Measurements from ENCODE around the gene CCSER1. TPM values are rescaled to one million over a fixed set of nuclear protein-coding genes. Genes with fewer than 3 reads are reported as not detected.

CCSER1 gene
- total and polyA plus RNA-seq, 4 donors, result 0.61 to 23.0 (median 3.8) TPM

DNA sequence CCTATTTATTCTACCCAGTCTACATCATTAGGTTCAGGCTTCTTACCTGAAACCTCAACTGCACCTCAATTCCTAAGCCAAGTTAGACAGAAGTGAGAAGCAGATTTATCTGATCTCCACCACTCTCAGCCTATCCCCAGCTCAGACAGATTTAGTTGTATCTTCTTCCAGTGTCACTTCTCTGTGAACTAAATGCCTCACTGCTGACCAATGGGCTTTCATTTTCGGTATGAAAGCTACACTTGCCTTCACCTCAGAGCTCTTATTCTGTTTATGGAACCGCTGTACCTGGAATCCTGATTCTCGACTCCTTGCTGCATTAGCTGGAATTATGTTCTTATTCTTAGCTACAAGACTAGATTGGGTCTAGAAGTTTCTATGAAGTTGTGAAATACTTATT, 833.2 kb downstream of the CCSER1 start:
- H3K4me1 ChIP-seq (ENCODE audit: control insufficient read depth in 5 of 5, insufficient read depth in 5 of 5, low read length in 5 of 5), result peaks cover 0 to 2% (median 0%) of the 10 kb centered on the region in 5 donors
- no peaks in the 10 kb centered on the region for H3K27me3 ChIP-seq (ENCODE audit: control insufficient read depth in 3 of 3, insufficient read depth in 3 of 3, low read length in 2 of 3)
- H3K4me3 ChIP-seq, result no peak overlapping the region
- no peak for TF ChIP-seq CTCF (IDR thresholded peaks at IDR 0.05; ENCODE audit: control extremely low read depth, extremely low read depth)
- ATAC-seq (ENCODE audit: insufficient read depth, low FRiP score) (no peak), DNase-seq (no peak)
- H3K9ac ChIP-seq (ENCODE audit: insufficient read depth in 1 of 2, low read length in 2 of 2), result no peak overlapping the region
- H3K27ac ChIP-seq (ENCODE audit: low read depth in 1 of 2, low read length in 1 of 2), result no peak overlapping the region
- no peaks in the 10 kb centered on the region for H3K36me3 ChIP-seq (ENCODE audit: control insufficient read depth in 4 of 4, insufficient read depth in 4 of 4, low read length in 4 of 4)
- H3K9me3 ChIP-seq (ENCODE audit: control insufficient read depth in 4 of 4, insufficient read depth in 3 of 4, low read length in 3 of 4), result no peaks in the 10 kb centered on the region
- WGBS, 2 donors, result 87 to 94% methylated on average over 3 of the region's 3 CpGs

- no peak for TF ChIP-seq CTCF (IDR thresholded peaks at IDR 0.05; ENCODE audit: control extremely low read depth, extremely low read depth)
- Histone ChIP-seq H3K27ac (ENCODE audit: low read depth in 1 of 2, low read length in 1 of 2) (no peak overlapping the region), H3K4me1 (ENCODE audit: control insufficient read depth in 5 of 5, insufficient read depth in 5 of 5, low read length in 5 of 5) (no peaks in the 10 kb centered on the region), H3K36me3 (ENCODE audit: control insufficient read depth in 4 of 4, insufficient read depth in 4 of 4, low read length in 4 of 4) (no peaks in the 10 kb centered on the region), H3K9me3 (ENCODE audit: control insufficient read depth in 4 of 4, insufficient read depth in 3 of 4, low read length in 3 of 4) (no peaks in the 10 kb centered on the region), H3K9ac (ENCODE audit: insufficient read depth in 1 of 2, low read length in 2 of 2) (no peak overlapping the region), H3K4me3 (no peak overlapping the region), H3K27me3 (ENCODE audit: control insufficient read depth in 3 of 3, insufficient read depth in 3 of 3, low read length in 2 of 3) (no peaks in the 10 kb centered on the region)
- no peak for DNase-seq
- 90% methylated on average over 1 of the region's 1 CpG for WGBS, 2 donors
- no peak for ATAC-seq (ENCODE audit: insufficient read depth, low FRiP score)
These were observed 833.6 kb downstream of the CCSER1 start for GRCh38 chr4:90960840-90961239.

DNA sequence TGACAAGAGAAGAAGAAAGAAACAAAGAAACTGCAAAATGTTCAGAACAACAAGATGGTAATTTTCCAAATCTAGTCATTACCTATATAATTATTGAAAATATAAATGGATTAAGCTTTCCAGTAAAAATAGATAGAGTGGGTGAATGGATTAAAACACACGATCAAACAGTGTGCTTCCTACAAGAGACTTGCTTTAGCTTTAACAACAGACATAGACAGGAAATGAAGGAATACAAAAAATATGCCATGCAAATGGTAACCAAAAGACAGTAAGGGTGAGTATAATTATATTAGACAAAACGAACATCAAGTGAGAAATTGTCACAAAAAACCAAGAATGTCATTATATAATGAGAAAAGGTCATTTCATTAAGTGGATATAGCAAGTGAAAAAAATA, 842.8 kb downstream of the CCSER1 start:
- 78 to 81% methylated on average over 2 of the region's 2 CpGs for WGBS, 2 donors
- DNase-seq (no peak), ATAC-seq (ENCODE audit: insufficient read depth, low FRiP score) (no peak)
- H3K36me3 ChIP-seq (ENCODE audit: control insufficient read depth in 4 of 4, insufficient read depth in 4 of 4, low read length in 4 of 4), result no peaks in the 10 kb centered on the region
- no peaks in the 10 kb centered on the region for H3K27me3 ChIP-seq (ENCODE audit: control insufficient read depth in 3 of 3, insufficient read depth in 3 of 3, low read length in 2 of 3)
- no peaks in the 10 kb centered on the region for H3K4me1 ChIP-seq (ENCODE audit: control insufficient read depth in 5 of 5, insufficient read depth in 5 of 5, low read length in 5 of 5)
- H3K9me3 ChIP-seq (ENCODE audit: control insufficient read depth in 4 of 4, insufficient read depth in 3 of 4, low read length in 3 of 4), result peaks cover 0 to 3% (median 0%) of the 10 kb centered on the region in 4 donors
- no peak overlapping the region for H3K4me3 ChIP-seq
- H3K27ac ChIP-seq (ENCODE audit: low read depth in 1 of 2, low read length in 1 of 2), result no peak overlapping the region
- H3K9ac ChIP-seq (ENCODE audit: insufficient read depth in 1 of 2, low read length in 2 of 2), result no peak overlapping the region
- TF ChIP-seq CTCF (IDR thresholded peaks at IDR 0.05; ENCODE audit: control extremely low read depth, extremely low read depth), result no peak

DNA sequence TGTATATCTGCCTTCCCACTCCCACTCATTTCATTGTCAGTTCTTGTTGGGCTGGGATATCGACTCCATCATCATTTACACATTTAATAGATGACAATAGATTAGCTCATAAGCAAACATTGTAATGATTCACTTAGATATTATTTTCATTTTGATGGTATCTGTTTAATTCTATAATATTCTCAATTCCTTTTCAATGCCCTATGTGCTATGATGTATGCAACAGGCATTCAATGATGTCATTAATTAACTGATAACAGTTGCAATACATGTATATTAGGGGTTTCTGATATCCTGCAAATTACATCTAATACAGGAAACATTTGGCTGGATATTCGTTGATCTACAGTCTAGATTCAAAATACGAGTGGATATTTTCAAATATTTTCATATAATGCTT, 850.5 kb downstream of the CCSER1 start:
- 85 to 87% methylated on average over 3 of the region's 3 CpGs for WGBS, 2 donors
- no peak for TF ChIP-seq CTCF (IDR thresholded peaks at IDR 0.05; ENCODE audit: control extremely low read depth, extremely low read depth)

More for the DNA sequence above, 850.5 kb downstream of the CCSER1 start:
- Histone ChIP-seq H3K4me3 (no peak overlapping the region), H3K9me3 (ENCODE audit: control insufficient read depth in 4 of 4, insufficient read depth in 3 of 4, low read length in 3 of 4) (no peaks in the 10 kb centered on the region), H3K36me3 (ENCODE audit: control insufficient read depth in 4 of 4, insufficient read depth in 4 of 4, low read length in 4 of 4) (no peaks in the 10 kb centered on the region), H3K4me1 (ENCODE audit: control insufficient read depth in 5 of 5, insufficient read depth in 5 of 5, low read length in 5 of 5) (no peaks in the 10 kb centered on the region), H3K9ac (ENCODE audit: insufficient read depth in 1 of 2, low read length in 2 of 2) (no peak overlapping the region), H3K27ac (ENCODE audit: low read depth in 1 of 2, low read length in 1 of 2) (no peak overlapping the region), H3K27me3 (ENCODE audit: control insufficient read depth in 3 of 3, insufficient read depth in 3 of 3, low read length in 2 of 3) (no peaks in the 10 kb centered on the region)
- DNase-seq (no peak), ATAC-seq (ENCODE audit: insufficient read depth, low FRiP score) (no peak)
